SU-DHL-6 (cell line): ENCODE data around the gene PPY.
"Not testable (repeated sequence)": the region's sequence is repeated elsewhere in the genome, so short reads cannot be mapped to it uniquely, and the experiment has no call there.

Source experiments
- H2AFZ ChIP-seq: fragments of 200-600 bp; sonication (generic); 2 replicates; pipeline ENCODE4 v1.6.1; 2014; ENCODE audit warnings: low read depth, mild to moderate bottlenecking, moderate library complexity, mixed read lengths, antibody characterized with exemption, low read length; ENCODE audit not compliant: severe bottlenecking
- H3F3A ChIP-seq: fragments of 200-600 bp; shearing (Covaris generic); 2 replicates; pipeline ENCODE4 v1.6.0; 2016; ENCODE audit warnings: antibody characterized with exemption, mild to moderate bottlenecking; ENCODE audit not compliant: insufficient read depth
- H3K27ac ChIP-seq: fragments of 200-600 bp; sonication (generic); 2 replicates; pipeline ENCODE4 v1.5.1; 2016; ENCODE audit warnings: low read depth, mild to moderate bottlenecking, low read length, moderate library complexity, mixed read lengths
- H3K27me3 ChIP-seq: fragments of 200-600 bp; sonication (generic), shearing (Covaris generic); 2 replicates; pipeline ENCODE4 v1.6.0; 2014; ENCODE audit warnings: mild to moderate bottlenecking, low read length
- H3K36me3 ChIP-seq: fragments of 200-600 bp; sonication (generic); 2 replicates; pipeline ENCODE4 v1.6.1; 2014; ENCODE audit warnings: mild to moderate bottlenecking, low read length, mixed read lengths
- H3K4me2 ChIP-seq: fragments of 300-600, 200-600 bp; shearing (Covaris generic), sonication (generic); 2 replicates; pipeline ENCODE4 v1.6.0; 2014; ENCODE audit warnings: low read length, low read depth, mild to moderate bottlenecking; ENCODE audit not compliant: poor library complexity, severe bottlenecking
- H3K4me3 ChIP-seq: fragments of 200-600 bp; sonication (generic); 2 replicates; pipeline ENCODE4 v1.5.1; 2014; ENCODE audit warnings: antibody characterized with exemption, low read length, mild to moderate bottlenecking, mixed read lengths; ENCODE audit not compliant: insufficient read depth, poor library complexity, severe bottlenecking
- H3K79me2 ChIP-seq: fragments of 200-600 bp; sonication (generic); 2 replicates; pipeline ENCODE4 v1.6.1; 2014; ENCODE audit warnings: mild to moderate bottlenecking, low read length, moderate library complexity; ENCODE audit not compliant: insufficient read depth
- H3K9ac ChIP-seq: fragments of 200-600 bp; sonication (generic); 2 replicates; pipeline ENCODE4 v1.7.0; 2014; ENCODE audit warnings: mild to moderate bottlenecking, low read length
- H3K9me2 ChIP-seq: fragments of 200-600 bp; sonication (generic); replicated peaks from 2 replicates; pipeline ENCODE4 v1.6.1; 2014; ENCODE audit warnings: low read length; ENCODE audit not compliant: insufficient read depth
- H3K9me3 ChIP-seq: fragments of 200-600 bp; sonication (generic); 2 replicates; pipeline ENCODE4 v1.6.1; 2014; ENCODE audit warnings: low read length, mixed read lengths; ENCODE audit not compliant: insufficient read depth
- H4K20me1 ChIP-seq: fragments of 200-600 bp; sonication (generic); 2 replicates; pipeline ENCODE4 v1.6.1; 2014; ENCODE audit warnings: low read depth, mild to moderate bottlenecking, antibody characterized with exemption, low read length, moderate library complexity, mixed read lengths
- EZH2phosphoT487 ChIP-seq: fragments of 200-600 bp; sonication (generic), shearing (Covaris generic); conservative IDR thresholded peaks from 2 replicates; pipeline ENCODE4 v1.6.1; 2018; ENCODE audit warnings: mild to moderate bottlenecking, antibody characterized with exemption, low read length, moderate library complexity, mixed read lengths
- TF ChIP-seq, protein P1 (sequence below): fragments of 200-600 bp; sonication (generic); IDR thresholded peaks from one replicate; pipeline ENCODE4 v1.5.1; 2017; ENCODE audit warnings: antibody characterized with exemption, mild to moderate bottlenecking, low read length, moderate library complexity; ENCODE audit not compliant: insufficient read depth, poor library complexity, severe bottlenecking

The PPY gene

DNA sequence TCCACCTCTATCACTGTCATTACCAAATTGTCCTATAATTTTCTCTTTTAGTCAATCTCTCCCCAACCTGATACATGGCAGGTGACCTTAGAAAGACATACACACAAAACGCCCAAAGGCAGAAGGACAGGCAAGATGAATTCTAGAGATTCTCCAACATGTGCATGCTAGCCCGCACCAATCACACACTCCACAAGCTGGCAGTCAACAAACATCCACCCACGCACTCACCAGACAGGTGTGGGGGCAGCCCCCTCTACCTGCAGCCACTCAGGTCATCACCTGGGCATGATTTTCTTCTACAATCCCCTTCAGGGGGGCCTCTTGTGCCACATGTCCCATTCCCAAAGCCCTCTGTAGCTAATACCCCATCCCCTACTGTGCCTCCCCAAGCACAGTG, 44.4 kb downstream of the PPY start:
- no peaks in the 10 kb centered on the region for H3K9me3 ChIP-seq
- no peak for TF ChIP-seq EZH2phosphoT487
- TF ChIP-seq, protein P1, sequence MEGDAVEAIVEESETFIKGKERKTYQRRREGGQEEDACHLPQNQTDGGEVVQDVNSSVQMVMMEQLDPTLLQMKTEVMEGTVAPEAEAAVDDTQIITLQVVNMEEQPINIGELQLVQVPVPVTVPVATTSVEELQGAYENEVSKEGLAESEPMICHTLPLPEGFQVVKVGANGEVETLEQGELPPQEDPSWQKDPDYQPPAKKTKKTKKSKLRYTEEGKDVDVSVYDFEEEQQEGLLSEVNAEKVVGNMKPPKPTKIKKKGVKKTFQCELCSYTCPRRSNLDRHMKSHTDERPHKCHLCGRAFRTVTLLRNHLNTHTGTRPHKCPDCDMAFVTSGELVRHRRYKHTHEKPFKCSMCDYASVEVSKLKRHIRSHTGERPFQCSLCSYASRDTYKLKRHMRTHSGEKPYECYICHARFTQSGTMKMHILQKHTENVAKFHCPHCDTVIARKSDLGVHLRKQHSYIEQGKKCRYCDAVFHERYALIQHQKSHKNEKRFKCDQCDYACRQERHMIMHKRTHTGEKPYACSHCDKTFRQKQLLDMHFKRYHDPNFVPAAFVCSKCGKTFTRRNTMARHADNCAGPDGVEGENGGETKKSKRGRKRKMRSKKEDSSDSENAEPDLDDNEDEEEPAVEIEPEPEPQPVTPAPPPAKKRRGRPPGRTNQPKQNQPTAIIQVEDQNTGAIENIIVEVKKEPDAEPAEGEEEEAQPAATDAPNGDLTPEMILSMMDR, result no peak
- H3K27ac ChIP-seq, result no peak overlapping the region
- no peak overlapping the region for H2AFZ ChIP-seq
- no peaks in the 10 kb centered on the region for H4K20me1 ChIP-seq
- no peak overlapping the region for H3K9ac ChIP-seq
- H3K27me3 ChIP-seq, result no peaks in the 10 kb centered on the region
- H3K9me2 ChIP-seq, result no peaks in the 10 kb centered on the region
- no peaks in the 10 kb centered on the region for H3K79me2 ChIP-seq
- no peak overlapping the region for H3K4me2 ChIP-seq
- no peaks in the 10 kb centered on the region for H3F3A ChIP-seq
- no peaks in the 10 kb centered on the region for H3K36me3 ChIP-seq
- H3K4me3 ChIP-seq, result no peak overlapping the region

DNA sequence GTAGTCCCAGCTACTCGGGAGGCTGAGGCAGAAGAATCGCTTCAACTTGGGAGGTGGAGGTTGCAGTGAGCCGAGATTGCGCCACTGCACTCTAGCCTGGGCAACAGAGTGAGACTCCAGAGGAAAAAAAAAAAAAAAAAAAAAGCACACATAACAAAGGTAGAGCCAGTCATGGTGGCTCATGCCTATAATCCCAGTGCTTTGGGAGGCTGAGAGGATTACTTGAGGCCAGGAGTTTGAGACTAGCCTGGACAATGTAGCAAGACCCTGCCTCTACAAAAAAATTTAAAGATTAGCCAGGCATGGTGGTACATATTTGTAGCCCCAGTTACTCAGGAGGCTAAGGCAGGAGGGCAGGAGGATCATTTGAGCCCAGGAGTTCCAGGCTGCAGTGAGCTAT, 47.8 kb downstream of the PPY start:
- H3K4me2 ChIP-seq, H3K79me2 ChIP-seq, H4K20me1 ChIP-seq, H3K36me3 ChIP-seq, H3K9me2 ChIP-seq, H3F3A ChIP-seq, H3K4me3 ChIP-seq, H3K9me3 ChIP-seq, H3K27ac ChIP-seq, H3K9ac ChIP-seq, H2AFZ ChIP-seq, H3K27me3 ChIP-seq: not testable (repeated sequence)

DNA sequence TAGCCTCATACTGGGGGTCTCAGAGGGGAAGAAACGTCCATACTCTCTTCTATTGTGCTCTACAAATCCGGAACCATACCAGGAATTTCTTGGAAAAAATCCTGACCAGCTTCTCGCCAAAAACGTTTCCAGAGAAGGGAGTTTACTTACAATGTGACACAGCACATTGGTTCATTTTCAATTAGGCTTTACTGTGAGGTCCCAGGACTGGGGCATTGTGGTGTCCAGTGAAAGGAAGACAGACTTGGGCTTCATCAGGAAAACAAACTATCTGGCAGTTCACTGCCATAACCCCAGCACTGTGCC, 49.7 kb downstream of the PPY start:
- H3K4me2 ChIP-seq, result no peak overlapping the region

DNA sequence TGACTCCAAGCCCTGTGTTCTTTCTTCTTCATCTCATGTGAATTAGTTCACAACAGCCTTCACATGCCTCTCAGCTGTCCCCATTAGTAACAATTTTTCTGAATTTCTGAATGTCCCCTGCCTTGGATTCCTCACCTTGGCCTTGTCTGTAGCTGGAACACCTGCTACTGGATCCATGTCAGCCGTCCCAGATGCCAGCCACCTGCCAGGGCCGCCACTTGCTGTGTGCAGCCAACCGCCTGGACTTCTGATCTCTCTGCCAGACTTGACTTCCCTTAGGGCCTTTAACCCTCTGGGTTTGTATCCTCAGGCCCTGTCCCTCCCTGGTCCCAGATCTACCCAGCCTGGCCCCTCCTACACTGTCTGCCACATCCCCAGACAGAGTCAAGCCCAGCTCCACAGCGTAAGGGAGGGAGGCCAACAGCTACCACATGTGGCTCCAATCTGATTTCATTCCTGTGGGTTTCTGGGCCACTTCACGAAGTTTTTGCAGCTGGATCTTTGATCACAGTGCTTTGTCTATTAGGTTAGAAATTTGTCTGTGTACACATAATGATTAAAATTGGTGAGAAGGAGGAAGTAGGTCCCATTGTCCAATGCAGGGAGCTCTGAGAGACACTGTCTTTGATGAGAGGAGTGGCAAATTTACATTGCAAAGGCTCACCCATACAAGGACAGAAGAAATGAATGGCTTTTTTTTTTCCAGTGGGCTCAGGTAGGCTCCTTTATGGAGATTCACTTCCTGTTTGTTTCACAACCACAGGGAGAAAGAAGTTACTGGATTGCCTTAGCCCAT, 50.2 kb downstream of the PPY start:
- Histone ChIP-seq H2AFZ (no peak overlapping the region), H3K27me3 (no peaks in the 10 kb centered on the region), H3K79me2 (no peaks in the 10 kb centered on the region), H3K9ac (no peak overlapping the region), H3K36me3 (no peaks in the 10 kb centered on the region), H3K9me3 (no peaks in the 10 kb centered on the region), H3K4me3 (no peak overlapping the region), H3K9me2 (no peaks in the 10 kb centered on the region), H3K4me2 (no peak overlapping the region), H3K27ac (no peak overlapping the region), H4K20me1 (no peaks in the 10 kb centered on the region), H3F3A (no peaks in the 10 kb centered on the region)
- TF ChIP-seq, protein P1, result no peak
- no peak for TF ChIP-seq EZH2phosphoT487

More for the DNA sequence above, 49.7 kb downstream of the PPY start:
- no peak overlapping the region for H2AFZ ChIP-seq
- H3K27ac ChIP-seq, result no peak overlapping the region
- TF ChIP-seq, protein P1, result no peak
- no peak for TF ChIP-seq EZH2phosphoT487
- no peaks in the 10 kb centered on the region for H3F3A ChIP-seq
- no peak overlapping the region for H3K4me3 ChIP-seq
- no peaks in the 10 kb centered on the region for H3K27me3 ChIP-seq
- no peaks in the 10 kb centered on the region for H3K79me2 ChIP-seq
- no peaks in the 10 kb centered on the region for H3K36me3 ChIP-seq
- H3K9me2 ChIP-seq, result no peaks in the 10 kb centered on the region
- no peaks in the 10 kb centered on the region for H3K9me3 ChIP-seq
- H3K9ac ChIP-seq, result no peak overlapping the region
- H4K20me1 ChIP-seq, result no peaks in the 10 kb centered on the region
